NCI-H128 (cell line): Measurements from ENCODE around the gene NKX2-8.

ENCODE experiments used
- DNase-seq: peaks from one replicate; lab custom pipeline; 2025; ENCODE audit not compliant: unreplicated experiment; lab: John Stamatoyannopoulos, UW

NKX2-8 gene

GRCh38 chr14:36582011-36582873 is at the start of gene NKX2-8:
NKX2-8 (minus strand) TSS chr14:36582614; CDS start chr14:36582389, 225 bp downstream.
- DNase-seq = no peak

- no peak for DNase-seq
Measured at GRCh38 chr14:36627981-36628380, 45.6 kb upstream of the NKX2-8 start.

GRCh38 chr14:36626151-36626550 is 43.7 kb upstream of the NKX2-8 start:
- no peak for DNase-seq

GRCh38 chr14:36625436-36625835 is 43.0 kb upstream of the NKX2-8 start:
- no peak for DNase-seq

GRCh38 chr14:36625014-36625413 is 42.6 kb upstream of the NKX2-8 start:
- DNase-seq = no peak

GRCh38 chr14:36619853-36620252 is 37.4 kb upstream of the NKX2-8 start:
- no peak for DNase-seq

- no peak for DNase-seq
Measured at GRCh38 chr14:36619131-36619530, 36.7 kb upstream of the NKX2-8 start.

GRCh38 chr14:36618641-36619040 is 36.2 kb upstream of the NKX2-8 start:
- no peak for DNase-seq

GRCh38 chr14:36617824-36618223 is 35.4 kb upstream of the NKX2-8 start:
- no peak for DNase-seq

GRCh38 chr14:36605506-36605857 is 23.1 kb upstream of the NKX2-8 start:
- DNase-seq = no peak

- DNase-seq = peak; percentile 93
Measured at GRCh38 chr14:36604757-36605505, 22.5 kb upstream of the NKX2-8 start.

GRCh38 chr14:36600431-36600830 is 18.0 kb upstream of the NKX2-8 start:
- no peak for DNase-seq

- peak; percentile 37 for DNase-seq
Measured at GRCh38 chr14:36591482-36591881, 9.1 kb upstream of the NKX2-8 start.

- no peak for DNase-seq
Measured at GRCh38 chr14:36588788-36589187, 6.4 kb upstream of the NKX2-8 start.

GRCh38 chr14:36588119-36588518 is 5.7 kb upstream of the NKX2-8 start:
- no peak for DNase-seq

GRCh38 chr14:36585100-36585499 is 2.7 kb upstream of the NKX2-8 start:
- DNase-seq = peak; percentile 47

GRCh38 chr14:36583893-36584811 is 1.7 kb upstream of the NKX2-8 start:
- no peak for DNase-seq

GRCh38 chr14:36583242-36583892 is 953 bp upstream of the NKX2-8 start:
- no peak for DNase-seq

- DNase-seq = no peak
Measured at GRCh38 chr14:36582874-36583241, 444 bp upstream of the NKX2-8 start.
